Right lobe of liver (tissue), 4 donors: ENCODE measurements around the gene NLRP14.

Experiments used
- CTCF ChIP-seq, 4 donors: fragments of 200-600 bp in 3 of 4; fragments of 450-650 bp in 1 of 4; IDR thresholded peaks; one replicate each; pipeline versions ENCODE4 v1.5.1 to v1.8.0; 2016 to 2022; ENCODE audit warnings: antibody characterized with exemption in 4 of 4, mild to moderate bottlenecking in 2 of 4
- POLR2A ChIP-seq: fragments of 450-650 bp; IDR thresholded peaks from one replicate; pipeline ENCODE4 v1.6.1; 2017; ENCODE audit warnings: antibody characterized with exemption, mild to moderate bottlenecking
- donor health status: DM: no; HTN: no; CAD: no.
- donor health status: DM: no; HTN: no; CAD: no.
- donor health status: DM: no; HTN: yes; CAD: no.

GRCh38 chr11:7016011-7016410, 4.3 kb upstream of the NLRP14 start:
- TF ChIP-seq CTCF (IDR thresholded peaks at IDR 0.05) (no peak), POLR2A (no peak)
